Fibroblast of lung (primary cell): ENCODE measurements around the gene GOLGA6L1. TPM values are rescaled to one million over a fixed set of nuclear protein-coding genes. Genes with fewer than 3 reads are reported as not detected.
"Not testable (repeated sequence)": the region's sequence is repeated elsewhere in the genome, so short reads cannot be mapped to it uniquely, and the experiment has no call there.

ENCODE experiments used
- DNase-seq, 2 donors: peaks; one replicate each; pipeline versions ENCODE4 v3.0.0 to v3.0.0-alpha.2; 2010; ENCODE audit warnings: low read depth in 2 of 2
- H2AFZ ChIP-seq: 2 replicates; pipeline ENCODE4 v1.5.1; 2012; ENCODE audit warnings: low read length, control low read depth, inconsistent platforms
- H3K27ac ChIP-seq: 2 replicates; pipeline ENCODE4 v1.5.1; 2011; ENCODE audit warnings: low read length, control low read depth; ENCODE audit not compliant: insufficient read depth
- H3K27me3 ChIP-seq: 2 replicates; pipeline ENCODE4 v1.5.1; 2011; ENCODE audit warnings: mild to moderate bottlenecking, low read length; ENCODE audit not compliant: control insufficient read depth, insufficient read depth
- H3K36me3 ChIP-seq: 2 replicates; pipeline ENCODE4 v1.5.1; 2011; ENCODE audit warnings: low read length; ENCODE audit not compliant: control insufficient read depth, insufficient read depth
- H3K4me1 ChIP-seq: 2 replicates; pipeline ENCODE4 v1.5.1; 2011; ENCODE audit warnings: low read length; ENCODE audit not compliant: control insufficient read depth, insufficient read depth; ENCODE audit errors: extremely low read depth
- H3K4me2 ChIP-seq: 2 replicates; pipeline ENCODE4 v1.5.1; 2011; ENCODE audit warnings: low read length, control low read depth; ENCODE audit not compliant: insufficient read depth; ENCODE audit errors: extremely low read depth
- H3K4me3 ChIP-seq, 4 experiments: fragments of 200-600 bp in 1 of 4; sonication (generic) in 1 of 4; replicated peaks in 1 of 4; 2 replicates each; pipeline ENCODE4 v1.5.1; 2011 to 2016; ENCODE audit warnings: low read length in 4 of 4, low read depth in 3 of 4, mild to moderate bottlenecking in 3 of 4, control low read depth in 2 of 4, inconsistent platforms in 1 of 4, mixed read lengths in 1 of 4; ENCODE audit not compliant: insufficient read depth in 1 of 4; ENCODE audit errors: control extremely low read depth in 1 of 4
- H3K79me2 ChIP-seq: 2 replicates; pipeline ENCODE4 v1.5.1; 2012; ENCODE audit warnings: mild to moderate bottlenecking, low read length, inconsistent platforms; ENCODE audit not compliant: control insufficient read depth, insufficient read depth
- H3K9ac ChIP-seq: 2 replicates; pipeline ENCODE4 v1.5.1; 2011; ENCODE audit warnings: mild to moderate bottlenecking, low read length, control low read depth; ENCODE audit not compliant: insufficient read depth
- H3K9me3 ChIP-seq: 2 replicates; pipeline ENCODE4 v1.5.1; 2012; ENCODE audit warnings: low read depth, low read length; ENCODE audit not compliant: control insufficient read depth, insufficient read depth
- H4K20me1 ChIP-seq: 2 replicates; pipeline ENCODE4 v1.5.1; 2011; ENCODE audit warnings: low read length; ENCODE audit not compliant: control insufficient read depth, insufficient read depth; ENCODE audit errors: extremely low read depth
- CTCF ChIP-seq, 2 donors: IDR thresholded peaks in 1 of 2; conservative IDR thresholded peaks in 1 of 2; 1 replicate in 1 of 2; 2 replicates in 1 of 2; pipeline ENCODE4 v1.5.1; 2011 to 2012; ENCODE audit warnings: low read length in 2 of 2, control low read depth in 1 of 2, inconsistent platforms in 1 of 2, low read depth in 1 of 2, mild to moderate bottlenecking in 1 of 2
- EZH2 ChIP-seq: IDR thresholded peaks from 2 replicates; pipeline ENCODE4 v1.5.1; 2012; ENCODE audit warnings: low read length, control low read depth, mild to moderate bottlenecking; ENCODE audit errors: missing control alignments
- polyA plus RNA-seq, 2 donors: library from polyadenylated mRNA; depleted of rRNA in 1 of 2; stranded (reverse) in 1 of 2; unstranded in 1 of 2; fragments of >200 nt; gene quantifications; 2 replicates each; pipeline ENCODE4 v1.2.1, GENCODE V29; 2011 to 2012; ENCODE audit warnings: missing spikeins in 1 of 2
- total RNA-seq: library from RNA; depleted of rRNA; stranded (reverse); fragments of >200 nt; gene quantifications from 2 replicates; pipeline ENCODE4 v1.2.1, GENCODE V29; 2014

GOLGA6L1 gene
- total and polyA plus RNA-seq, 2 donors (not counting 1 experiment from before 2014, with no cell fraction given): not detected

GRCh38 chr15:23174609-23175140, 38.1 kb upstream of the GOLGA6L1 start:
- not testable (repeated sequence) for H3K4me3 ChIP-seq, DNase-seq, H3K9me3 ChIP-seq, H3K36me3 ChIP-seq, H4K20me1 ChIP-seq, H3K27me3 ChIP-seq, H3K27ac ChIP-seq, H3K9ac ChIP-seq, H2AFZ ChIP-seq, H3K4me2 ChIP-seq, H3K79me2 ChIP-seq, H3K4me1 ChIP-seq

GRCh38 chr15:23132787-23133186, 3.8 kb downstream of the GOLGA6L1 start:
- not testable (repeated sequence) for H3K27me3 ChIP-seq, H3K4me2 ChIP-seq, H3K79me2 ChIP-seq, H3K27ac ChIP-seq, H3K9me3 ChIP-seq, H3K36me3 ChIP-seq, H3K4me1 ChIP-seq, DNase-seq, H2AFZ ChIP-seq, H4K20me1 ChIP-seq, H3K4me3 ChIP-seq, H3K9ac ChIP-seq

- no peaks in the 10 kb centered on the region for H3K4me1 ChIP-seq
- H3K36me3 ChIP-seq: no peaks in the 10 kb centered on the region
- no peak overlapping the region for H3K4me3 ChIP-seq
- no peak overlapping the region for H3K9ac ChIP-seq
- H3K27me3 ChIP-seq: no peaks in the 10 kb centered on the region
- no peaks in the 10 kb centered on the region for H3K9me3 ChIP-seq
- no peaks in the 10 kb centered on the region for H3K79me2 ChIP-seq
- no peak for TF ChIP-seq CTCF (conservative IDR thresholded peaks at IDR 0.05 in 1 of 2, IDR thresholded peaks at IDR 0.05 in 1 of 2; ENCODE audit: low read depth in 1 of 2, low read length in 2 of 2)
- no peak for TF ChIP-seq EZH2
- no peak overlapping the region for H3K4me2 ChIP-seq
- H2AFZ ChIP-seq: no peak overlapping the region
- H3K27ac ChIP-seq: no peak overlapping the region
- no peaks in the 10 kb centered on the region for H4K20me1 ChIP-seq
- DNase-seq: no peak
Observed at GRCh38 chr15:23118208-23118607, 18.4 kb downstream of the GOLGA6L1 start.

- no peak overlapping the region for H2AFZ ChIP-seq
- H3K79me2 ChIP-seq: no peaks in the 10 kb centered on the region
- H4K20me1 ChIP-seq: no peaks in the 10 kb centered on the region
- no peaks in the 10 kb centered on the region for H3K27me3 ChIP-seq
- H3K9ac ChIP-seq: no peak overlapping the region
- no peak overlapping the region for H3K4me2 ChIP-seq
- H3K9me3 ChIP-seq: no peaks in the 10 kb centered on the region
- no peak overlapping the region for H3K27ac ChIP-seq
- DNase-seq: no peak
- H3K36me3 ChIP-seq: no peaks in the 10 kb centered on the region
- no peak overlapping the region for H3K4me3 ChIP-seq
- H3K4me1 ChIP-seq: no peaks in the 10 kb centered on the region
- TF ChIP-seq EZH2 (no peak), CTCF (conservative IDR thresholded peaks at IDR 0.05 in 1 of 2, IDR thresholded peaks at IDR 0.05 in 1 of 2; ENCODE audit: low read depth in 1 of 2, low read length in 2 of 2) (no peak)
Observed at GRCh38 chr15:23095796-23096195, 40.8 kb downstream of the GOLGA6L1 start.
